K562 (cell line): ENCODE results near the gene SETD5. TPM values are rescaled to one million over a fixed set of nuclear protein-coding genes. Genes with fewer than 3 reads are reported as not detected.

ENCODE experiments used
- BACH1 ChIP-seq: fragments of 200-800 bp; sonication (Bioruptor generic); IDR thresholded peaks from 2 replicates; pipeline ENCODE4 v1.6.1; 2016; ENCODE audit warnings: missing genetic modification characterization, missing compliant biosample characterization
- CREM ChIP-seq: IDR thresholded peaks from 2 replicates; pipeline ENCODE4 v1.6.1; 2014; ENCODE audit warnings: antibody characterized with exemption, low read depth
- DACH1 ChIP-seq: fragments of 450-650 bp; IDR thresholded peaks from 2 replicates; pipeline ENCODE4 v1.6.1; 2018; ENCODE audit not compliant: partially characterized antibody
- DPF2 ChIP-seq: fragments of 450-650 bp; IDR thresholded peaks from 2 replicates; pipeline ENCODE4 v1.6.1; 2016
- E4F1 ChIP-seq: fragments of 250-450 bp; sonication (Bioruptor Pico); IDR thresholded peaks from 2 replicates; pipeline ENCODE4 v1.5.0; 2021; ENCODE audit warnings: mild to moderate bottlenecking, borderline replicate concordance
- EP300 ChIP-seq: IDR thresholded peaks from 2 replicates; pipeline ENCODE4 v1.6.1; 2012; ENCODE audit warnings: low read length, improper control_type of control experiment
- MAFF ChIP-seq: IDR thresholded peaks from 2 replicates; pipeline ENCODE4 v1.6.1; 2012; ENCODE audit warnings: low read length, improper control_type of control experiment
- STAG1 ChIP-seq: sonication (generic); formaldehyde crosslinking; IDR thresholded peaks from 2 replicates; pipeline ENCODE4 v1.5.0; 2020; ENCODE audit warnings: missing genetic modification reagents, borderline replicate concordance
- TBL1XR1 ChIP-seq, 2 experiments: IDR thresholded peaks; 2 replicates each; pipeline ENCODE4 v1.6.1; 2012; ENCODE audit warnings: improper control_type of control experiment in 2 of 2, low read length in 2 of 2, mild to moderate bottlenecking in 1 of 2
- ZNF217 ChIP-seq: sonication (generic); formaldehyde crosslinking; IDR thresholded peaks from 2 replicates; pipeline ENCODE4 v1.8.0; 2022; ENCODE audit warnings: mild to moderate bottlenecking, missing genetic modification reagents
- polyA plus RNA-seq, 8 experiments: library from polyadenylated mRNA; depleted of rRNA in 4 of 8; stranded (reverse) in 5 of 8; unstranded in 3 of 8; fragments of >200 nt; fragmentation: Nextera tagmentation in 2 of 8; fragmentation: Illumina TruSeq in 1 of 8; extraction: Ambion mirVana in 2 of 8; extraction: Trizol in 1 of 8; gene quantifications; 2 replicates each; pipeline versions ENCODE4 v1.2.1 to v1.2.3, GENCODE V29; 2011 to 2014; ENCODE audit warnings: inconsistent platforms in 1 of 8, missing spikeins in 1 of 8
- total RNA-seq, 7 experiments: library from RNA; depleted of rRNA in 6 of 7; stranded (reverse); fragments of >200 nt in 6 of 7; fragmentation: Illumina TruSeq in 2 of 7; extraction: Trizol in 2 of 7; gene quantifications; 2 replicates each; pipeline versions ENCODE4 v1.2.1 to v1.2.3, GENCODE V29; 2011 to 2021; ENCODE audit warnings: low replicate concordance in 1 of 7

SETD5 gene
- total and polyA plus RNA-seq, 9 of the 15 experiments (the other 6 are each of a cell fraction or from before 2014, with no cell fraction given): 20.8 to 135 (median 87.2) TPM

- 0 out of 2 replicates have a peak, but pooled peaks have one; percentile 15 for TF ChIP-seq MAFF
- peak; percentile 34; the same call in 1 of the 2 replicates for TF ChIP-seq EP300
- no peak for TF ChIP-seq E4F1 (CRISPR knock-in tag)
- TF ChIP-seq TBL1XR1 (IDR thresholded peaks at IDR 0.05; ENCODE audit: low read length in 2 of 2): 0 out of 4 replicates have a peak, but pooled peaks of 1 of the 2 experiments have one; percentile 24
- TF ChIP-seq BACH1: 0 out of 2 replicates have a peak, but pooled peaks have one; percentile 48
- TF ChIP-seq DACH1: no peak
- no peak for TF ChIP-seq ZNF217
- no peak for TF ChIP-seq STAG1 (CRISPR knock-in tag)
- TF ChIP-seq DPF2: peak; percentile 46; the same call in 1 of the 2 replicates
- TF ChIP-seq CREM: no peak
Measured at GRCh38 chr3:9416139-9416780, 18.8 kb downstream of the SETD5 start (continued).
